ENCODE measurements around the gene ACTR5.
"Not testable (repeated sequence)": the region's sequence is repeated elsewhere in the genome, so short reads cannot be mapped to it uniquely, and the experiment has no call there.

Gene ACTR5

GRCh38 chr20:38811769-38812168 is 63.5 kb downstream of the ACTR5 start:
- H3K27me3 ChIP-seq (ENCODE audit: insufficient read depth, poor library complexity, severe bottlenecking): peaks cover 32% of the 10 kb centered on the region
- no peak overlapping the region for H3K4me3 ChIP-seq (ENCODE audit: severe bottlenecking)
- H3K4me1 ChIP-seq (ENCODE audit: insufficient read depth, poor library complexity, severe bottlenecking): no peaks in the 10 kb centered on the region
- no peak for TF ChIP-seq CTCF (IDR thresholded peaks at IDR 0.05; ENCODE audit: poor library complexity, severe bottlenecking)
- H3K27ac ChIP-seq (ENCODE audit: poor library complexity, severe bottlenecking): no peak overlapping the region
- no peaks in the 10 kb centered on the region for H3K36me3 ChIP-seq (ENCODE audit: low read depth)
- DNase-seq (ENCODE audit: low spot score): no peak
- no peaks in the 10 kb centered on the region for H3K9me3 ChIP-seq (ENCODE audit: severe bottlenecking)
- ATAC-seq (ENCODE audit: low read depth): no peak

- Histone ChIP-seq H3K4me1 (ENCODE audit: insufficient read depth, poor library complexity, severe bottlenecking) (no peaks in the 10 kb centered on the region), H3K36me3 (ENCODE audit: low read depth) (no peaks in the 10 kb centered on the region), H3K4me3 (ENCODE audit: severe bottlenecking) (no peak overlapping the region), H3K27me3 (ENCODE audit: insufficient read depth, poor library complexity, severe bottlenecking) (peaks cover 28% of the 10 kb centered on the region), H3K27ac (ENCODE audit: poor library complexity, severe bottlenecking) (no peak overlapping the region), H3K9me3 (ENCODE audit: severe bottlenecking) (no peaks in the 10 kb centered on the region)
- ATAC-seq (ENCODE audit: low read depth) (no peak), DNase-seq (ENCODE audit: low spot score) (peak; percentile 13)
- TF ChIP-seq CTCF (IDR thresholded peaks at IDR 0.05; ENCODE audit: poor library complexity, severe bottlenecking): no peak
Observed at GRCh38 chr20:38812182-38812581, 63.9 kb downstream of the ACTR5 start.

GRCh38 chr20:38812709-38813573 is 64.7 kb downstream of the ACTR5 start:
- Histone ChIP-seq H3K36me3 (ENCODE audit: low read depth) (no peaks in the 10 kb centered on the region), H3K4me1 (ENCODE audit: insufficient read depth, poor library complexity, severe bottlenecking) (no peaks in the 10 kb centered on the region), H3K9me3 (ENCODE audit: severe bottlenecking) (no peaks in the 10 kb centered on the region), H3K27me3 (ENCODE audit: insufficient read depth, poor library complexity, severe bottlenecking) (peaks cover 21% of the 10 kb centered on the region), H3K4me3 (ENCODE audit: severe bottlenecking) (no peak overlapping the region), H3K27ac (ENCODE audit: poor library complexity, severe bottlenecking) (no peak overlapping the region)
- TF ChIP-seq CTCF (IDR thresholded peaks at IDR 0.05; ENCODE audit: poor library complexity, severe bottlenecking): no peak
- peak; percentile 50 for DNase-seq (ENCODE audit: low spot score)
- no peak for ATAC-seq (ENCODE audit: low read depth)

GRCh38 chr20:38813574-38813962 is 65.3 kb downstream of the ACTR5 start:
- not testable (repeated sequence) for H3K9me3 ChIP-seq (ENCODE audit: severe bottlenecking); H3K4me3 ChIP-seq (ENCODE audit: severe bottlenecking); DNase-seq (ENCODE audit: low spot score); H3K36me3 ChIP-seq (ENCODE audit: low read depth); H3K27ac ChIP-seq (ENCODE audit: poor library complexity, severe bottlenecking); H3K4me1 ChIP-seq (ENCODE audit: insufficient read depth, poor library complexity, severe bottlenecking); ATAC-seq (ENCODE audit: low read depth)
- H3K27me3 ChIP-seq (ENCODE audit: insufficient read depth, poor library complexity, severe bottlenecking): peaks cover 14% of the 10 kb centered on the region

GRCh38 chr20:38815446-38815845 is 67.2 kb downstream of the ACTR5 start:
- no peaks in the 10 kb centered on the region for H3K36me3 ChIP-seq (ENCODE audit: low read depth)
- peaks cover 10% of the 10 kb centered on the region for H3K27me3 ChIP-seq (ENCODE audit: insufficient read depth, poor library complexity, severe bottlenecking)
- peak; percentile 44; the same call in 1 of the 3 replicates for ATAC-seq (ENCODE audit: low read depth)

More at GRCh38 chr20:38815446-38815845, 67.2 kb downstream of the ACTR5 start:
- Histone ChIP-seq H3K9me3 (ENCODE audit: severe bottlenecking) (no peaks in the 10 kb centered on the region), H3K4me1 (ENCODE audit: insufficient read depth, poor library complexity, severe bottlenecking) (no peaks in the 10 kb centered on the region), H3K4me3 (ENCODE audit: severe bottlenecking) (no peak overlapping the region), H3K27ac (ENCODE audit: poor library complexity, severe bottlenecking) (no peak overlapping the region)
- no peak for DNase-seq (ENCODE audit: low spot score)
- no peak for TF ChIP-seq CTCF (IDR thresholded peaks at IDR 0.05; ENCODE audit: poor library complexity, severe bottlenecking)
